Lower leg skin (tissue), 3 donors: ENCODE results near the gene IGDCC3.

Experiments used
- CTCF ChIP-seq, 3 donors: fragments of 450-650 bp; IDR thresholded peaks; one replicate each; pipeline ENCODE4 v1.5.1; 2016; ENCODE audit warnings: antibody characterized with exemption in 3 of 3, mild to moderate bottlenecking in 3 of 3, moderate library complexity in 2 of 3
- POLR2A ChIP-seq, 2 donors: fragments of 450-650 bp; IDR thresholded peaks; one replicate each; pipeline ENCODE4 v1.6.1; 2016 to 2017; ENCODE audit warnings: antibody characterized with exemption in 2 of 2, mild to moderate bottlenecking in 1 of 2, moderate library complexity in 1 of 2

GRCh38 chr15:65412556-65412955 is 34.8 kb upstream of the IGDCC3 start:
- no peak for TF ChIP-seq CTCF (IDR thresholded peaks at IDR 0.05)
- no peak for TF ChIP-seq POLR2A (IDR thresholded peaks at IDR 0.05)
